Testis (tissue), 2 donors: ENCODE data around the gene RBMX.

Experiments
- POLR2A ChIP-seq: fragments of 450-650 bp; IDR thresholded peaks from one replicate; pipeline ENCODE4 v1.6.1; 2017; ENCODE audit warnings: antibody characterized with exemption, mild to moderate bottlenecking, moderate library complexity
- TF ChIP-seq, protein P1 (sequence below), 3 experiments: fragments of 450-650 bp in 2 of 3; fragments of 200-600 bp in 1 of 3; sonication (generic) in 1 of 3; IDR thresholded peaks; one replicate each; pipeline ENCODE4 v1.5.1; 2016 to 2019; ENCODE audit warnings: antibody characterized with exemption in 3 of 3, mild to moderate bottlenecking in 2 of 3, moderate library complexity in 1 of 3

GRCh38 chrX:136892412-136892811 is 11.9 kb upstream of the RBMX start:
- TF ChIP-seq, protein P1, sequence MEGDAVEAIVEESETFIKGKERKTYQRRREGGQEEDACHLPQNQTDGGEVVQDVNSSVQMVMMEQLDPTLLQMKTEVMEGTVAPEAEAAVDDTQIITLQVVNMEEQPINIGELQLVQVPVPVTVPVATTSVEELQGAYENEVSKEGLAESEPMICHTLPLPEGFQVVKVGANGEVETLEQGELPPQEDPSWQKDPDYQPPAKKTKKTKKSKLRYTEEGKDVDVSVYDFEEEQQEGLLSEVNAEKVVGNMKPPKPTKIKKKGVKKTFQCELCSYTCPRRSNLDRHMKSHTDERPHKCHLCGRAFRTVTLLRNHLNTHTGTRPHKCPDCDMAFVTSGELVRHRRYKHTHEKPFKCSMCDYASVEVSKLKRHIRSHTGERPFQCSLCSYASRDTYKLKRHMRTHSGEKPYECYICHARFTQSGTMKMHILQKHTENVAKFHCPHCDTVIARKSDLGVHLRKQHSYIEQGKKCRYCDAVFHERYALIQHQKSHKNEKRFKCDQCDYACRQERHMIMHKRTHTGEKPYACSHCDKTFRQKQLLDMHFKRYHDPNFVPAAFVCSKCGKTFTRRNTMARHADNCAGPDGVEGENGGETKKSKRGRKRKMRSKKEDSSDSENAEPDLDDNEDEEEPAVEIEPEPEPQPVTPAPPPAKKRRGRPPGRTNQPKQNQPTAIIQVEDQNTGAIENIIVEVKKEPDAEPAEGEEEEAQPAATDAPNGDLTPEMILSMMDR (IDR thresholded peaks at IDR 0.05) = no peak
- no peak for TF ChIP-seq POLR2A
